IMR-90 (cell line): Measurements from ENCODE around the gene STX11. TPM values are rescaled to one million over a fixed set of nuclear protein-coding genes. Genes with fewer than 3 reads are reported as not detected.

Source experiments
- ATAC-seq: fragments of 200-7000 bp; cut with Tn5 transposase; 2 replicates; pipeline ENCODE4 v1.9.1; 2020; ENCODE audit warnings: low read depth, mild to moderate bottlenecking, moderate library complexity
- BruUV-seq: library from RNA; stranded (reverse); fragments of 400-500 nt; replicated peaks from 2 replicates; lab custom pipeline; 2021; lab: Mats Ljungman, UMichigan
- CTCF ChIA-PET: fragments of 300-600 bp; formaldehyde crosslinking; extraction: SDS; loops from one replicate; lab custom pipeline; 2021; ENCODE audit warnings: antibody characterized with exemption; lab: Yijun Ruan, JAX
- POLR2A ChIA-PET: fragments of 300-600 bp; sonication (Branson Sonifier 250); formaldehyde crosslinking; loops from one replicate; lab custom pipeline; 2022; ENCODE audit warnings: antibody characterized with exemption; ENCODE audit not compliant: unreplicated experiment; lab: Charles Lee
- DNase-seq: peaks from one replicate; pipeline ENCODE4 v3.0.0; 2013
- H2AFZ ChIP-seq: replicated peaks from 2 replicates; pipeline ENCODE3; 2013; ENCODE audit warnings: low read length, mild to moderate bottlenecking; ENCODE audit not compliant: poor library complexity
- H2AK5ac ChIP-seq: 2 replicates; pipeline ENCODE4 v1.6.1; 2013; ENCODE audit warnings: low read depth, low read length, inconsistent platforms
- H2AK9ac ChIP-seq: replicated peaks from 2 replicates; pipeline ENCODE3; 2013; ENCODE audit warnings: mild to moderate bottlenecking, low read depth, low read length, moderate library complexity; ENCODE audit not compliant: poor library complexity
- H2BK120ac ChIP-seq: 2 replicates; pipeline ENCODE4 v1.6.1; 2013; ENCODE audit warnings: low read depth, low read length, inconsistent platforms
- H2BK15ac ChIP-seq: 3 replicates; pipeline ENCODE4 v1.6.1; 2013; ENCODE audit warnings: low read depth, low read length, inconsistent platforms
- H2BK20ac ChIP-seq: 2 replicates; pipeline ENCODE4 v1.6.1; 2013; ENCODE audit warnings: low read depth, mild to moderate bottlenecking, inconsistent platforms, low read length, moderate library complexity
- H2BK5ac ChIP-seq: 2 replicates; pipeline ENCODE4 v1.6.1; 2013; ENCODE audit warnings: mild to moderate bottlenecking, low read depth, low read length, inconsistent platforms; ENCODE audit not compliant: poor library complexity, severe bottlenecking
- H3K14ac ChIP-seq: replicated peaks from 2 replicates; pipeline ENCODE4 v1.6.1; 2013; ENCODE audit warnings: low read depth, low read length, inconsistent platforms
- H3K18ac ChIP-seq: 2 replicates; pipeline ENCODE4 v1.6.1; 2013; ENCODE audit warnings: low read depth, low read length, control low read depth
- H3K23ac ChIP-seq: 2 replicates; pipeline ENCODE4 v1.6.1; 2013; ENCODE audit warnings: low read depth, low read length, inconsistent platforms
- H3K27ac ChIP-seq: 2 replicates; pipeline ENCODE4 v1.5.1; 2013; ENCODE audit warnings: mild to moderate bottlenecking, control low read depth, low read length; ENCODE audit not compliant: insufficient read depth
- H3K27me3 ChIP-seq: 2 replicates; pipeline ENCODE4 v1.6.1; 2013; ENCODE audit warnings: low read length; ENCODE audit not compliant: control insufficient read depth, insufficient read depth
- H3K36me3 ChIP-seq: 2 replicates; pipeline ENCODE4 v1.6.1; 2013; ENCODE audit warnings: low read length, mixed read lengths; ENCODE audit not compliant: control insufficient read depth, insufficient read depth
- H3K4ac ChIP-seq: 2 replicates; pipeline ENCODE4 v1.6.1; 2013; ENCODE audit warnings: low read depth, low read length, inconsistent platforms
- H3K4me1 ChIP-seq: 2 replicates; pipeline ENCODE4 v1.6.1; 2013; ENCODE audit warnings: low read length, mixed read lengths; ENCODE audit not compliant: control insufficient read depth, insufficient read depth
- H3K4me2 ChIP-seq: 2 replicates; pipeline ENCODE4 v1.6.1; 2013; ENCODE audit warnings: low read depth, mild to moderate bottlenecking, control low read depth, low read length, moderate library complexity
- H3K4me3 ChIP-seq: 2 replicates; pipeline ENCODE4 v1.5.1; 2013; ENCODE audit warnings: low read depth, mild to moderate bottlenecking, control low read depth, low read length, moderate library complexity; ENCODE audit not compliant: insufficient read depth
- H3K56ac ChIP-seq: 2 replicates; pipeline ENCODE4 v1.6.1; 2013; ENCODE audit warnings: low read length, inconsistent platforms; ENCODE audit not compliant: insufficient read depth; ENCODE audit errors: extremely low read depth
- H3K79me1 ChIP-seq, 2 experiments: 2 replicates each; pipeline ENCODE4 v1.6.1; 2013; ENCODE audit warnings: low read length in 2 of 2, inconsistent platforms in 1 of 2, low read depth in 1 of 2
- H3K9ac ChIP-seq: 2 replicates; pipeline ENCODE4 v1.6.1; 2013; ENCODE audit warnings: low read depth, low read length, control low read depth
- H3K9me1 ChIP-seq: 2 replicates; pipeline ENCODE4 v1.6.1; 2013; ENCODE audit warnings: low read length, inconsistent platforms; ENCODE audit not compliant: insufficient read depth
- H3K9me3 ChIP-seq: 2 replicates; pipeline ENCODE4 v1.6.1; 2013; ENCODE audit warnings: low read length; ENCODE audit not compliant: control insufficient read depth, insufficient read depth
- H4K20me1 ChIP-seq: 2 replicates; pipeline ENCODE4 v1.6.1; 2013; ENCODE audit warnings: low read length, inconsistent platforms; ENCODE audit not compliant: insufficient read depth
- H4K5ac ChIP-seq: 2 replicates; pipeline ENCODE4 v1.6.1; 2013; ENCODE audit warnings: mild to moderate bottlenecking, low read depth, low read length, control low read depth
- H4K8ac ChIP-seq, 2 experiments: 2 replicates each; pipeline ENCODE4 v1.6.1; 2013; ENCODE audit warnings: low read depth in 2 of 2, low read length in 2 of 2, control low read depth in 1 of 2, inconsistent platforms in 1 of 2
- H4K91ac ChIP-seq: 2 replicates; pipeline ENCODE4 v1.6.1; 2013; ENCODE audit warnings: low read depth, low read length, inconsistent platforms; ENCODE audit not compliant: insufficient read depth
- BHLHE40 ChIP-seq: fragments of 150-350 bp; IDR thresholded peaks from 2 replicates; pipeline ENCODE4 v1.6.1; 2016; ENCODE audit warnings: mild to moderate bottlenecking, low read depth, low read length
- CHD1 ChIP-seq: IDR thresholded peaks from 2 replicates; pipeline ENCODE4 v1.6.1; 2012; ENCODE audit warnings: low read depth, low read length, improper control_type of control experiment
- FOS ChIP-seq: fragments of 150-350 bp; IDR thresholded peaks from 2 replicates; pipeline ENCODE4 v1.6.1; 2016; ENCODE audit warnings: low read depth, low read length
- MAFK ChIP-seq: IDR thresholded peaks from 2 replicates; pipeline ENCODE4 v1.6.1; 2012; ENCODE audit warnings: low read depth, low read length, improper control_type of control experiment
- MAZ ChIP-seq: IDR thresholded peaks from 2 replicates; pipeline ENCODE4 v1.6.1; 2012; ENCODE audit warnings: low read depth, mild to moderate bottlenecking, low read length, improper control_type of control experiment, moderate library complexity, borderline replicate concordance
- MXI1 ChIP-seq: IDR thresholded peaks from 2 replicates; pipeline ENCODE4 v1.6.1; 2012; ENCODE audit warnings: low read depth, mild to moderate bottlenecking, low read length, moderate library complexity, borderline replicate concordance
- NFE2L2 ChIP-seq: fragments of 150-350 bp; IDR thresholded peaks from 2 replicates; pipeline ENCODE4 v1.6.1; 2016; ENCODE audit warnings: low read depth, mild to moderate bottlenecking, low read length
- POLR2A ChIP-seq: IDR thresholded peaks from 2 replicates; pipeline ENCODE4 v1.6.1; 2012; ENCODE audit warnings: mild to moderate bottlenecking, low read depth, low read length
- RAD21 ChIP-seq: IDR thresholded peaks from 2 replicates; pipeline ENCODE4 v1.6.1; 2012; ENCODE audit warnings: low read length, improper control_type of control experiment
- RCOR1 ChIP-seq: IDR thresholded peaks from 2 replicates; pipeline ENCODE4 v1.6.1; 2012; ENCODE audit warnings: mild to moderate bottlenecking, low read length, improper control_type of control experiment; ENCODE audit not compliant: insufficient replicate concordance
- RFX5 ChIP-seq: IDR thresholded peaks from 2 replicates; pipeline ENCODE4 v1.8.0; 2012; ENCODE audit warnings: low read depth, mild to moderate bottlenecking, low read length, moderate library complexity
- SMC3 ChIP-seq: fragments of 150-350 bp; IDR thresholded peaks from 2 replicates; pipeline ENCODE4 v1.6.1; 2016; ENCODE audit warnings: low read depth, mild to moderate bottlenecking, antibody characterized with exemption, low read length, moderate library complexity
- WGBS, 2 experiments: methylation state at CpG; one replicate each; pipeline versions ENCODE4 v1.1.5 to v1.1.7; 2013; ENCODE audit warnings: missing lambda C conversion rate in 2 of 2; ENCODE audit not compliant: insufficient read length in 1 of 2; ENCODE audit errors: extremely low coverage in 2 of 2; 5-methylcytosine and 5-hydroxymethylcytosine counted together
- dilution Hi-C: fragments of 300-500 bp; cut with HindIII; formaldehyde crosslinking; loops from one replicate; pipeline ENCODE4 v1.14.3; 2018; ENCODE audit warnings: low sequenced_read_pairs; ENCODE audit not compliant: unreplicated experiment
- in situ Hi-C: fragments of 300-500 bp; cut with MboI; formaldehyde crosslinking; loops from 3 replicates; pipeline ENCODE4 v1.14.3; 2019; ENCODE audit warnings: low sequenced_read_pairs, inconsistent platforms, mixed read lengths
- intact Hi-C: fragments of 100-400 bp; cut with micrococcal nuclease; formaldehyde crosslinking; loops from 2 replicates; pipeline ENCODE4 v1.10.0; 2022
- polyA plus RNA-seq, 3 experiments: library from polyadenylated mRNA; depleted of rRNA; stranded (reverse); fragments of >200 nt; gene quantifications; 2 replicates each; pipeline ENCODE4 v1.2.3, GENCODE V29; 2012; ENCODE audit warnings: low replicate concordance in 1 of 3
- total RNA-seq: library from RNA; depleted of rRNA; stranded (reverse); fragments of >200 nt; gene quantifications from 2 replicates; pipeline ENCODE4 v1.2.3, GENCODE V29; 2012
- TF ChIP-seq, protein P1 (sequence below): fragments of 150-350 bp; IDR thresholded peaks from 2 replicates; pipeline ENCODE4 v1.6.1; 2017; ENCODE audit warnings: mild to moderate bottlenecking, antibody characterized with exemption, low read length, low read depth
- TF ChIP-seq, protein P2 (sequence below): conservative IDR thresholded peaks from 2 replicates; pipeline ENCODE4 v1.5.1; 2012; ENCODE audit warnings: mild to moderate bottlenecking, low read depth, low read length, improper control_type of control experiment

Gene STX11
- total and polyA plus RNA-seq, 2 of the 4 experiments (the other 2 are of a cell fraction): 0.54 to 0.68 TPM

DNA sequence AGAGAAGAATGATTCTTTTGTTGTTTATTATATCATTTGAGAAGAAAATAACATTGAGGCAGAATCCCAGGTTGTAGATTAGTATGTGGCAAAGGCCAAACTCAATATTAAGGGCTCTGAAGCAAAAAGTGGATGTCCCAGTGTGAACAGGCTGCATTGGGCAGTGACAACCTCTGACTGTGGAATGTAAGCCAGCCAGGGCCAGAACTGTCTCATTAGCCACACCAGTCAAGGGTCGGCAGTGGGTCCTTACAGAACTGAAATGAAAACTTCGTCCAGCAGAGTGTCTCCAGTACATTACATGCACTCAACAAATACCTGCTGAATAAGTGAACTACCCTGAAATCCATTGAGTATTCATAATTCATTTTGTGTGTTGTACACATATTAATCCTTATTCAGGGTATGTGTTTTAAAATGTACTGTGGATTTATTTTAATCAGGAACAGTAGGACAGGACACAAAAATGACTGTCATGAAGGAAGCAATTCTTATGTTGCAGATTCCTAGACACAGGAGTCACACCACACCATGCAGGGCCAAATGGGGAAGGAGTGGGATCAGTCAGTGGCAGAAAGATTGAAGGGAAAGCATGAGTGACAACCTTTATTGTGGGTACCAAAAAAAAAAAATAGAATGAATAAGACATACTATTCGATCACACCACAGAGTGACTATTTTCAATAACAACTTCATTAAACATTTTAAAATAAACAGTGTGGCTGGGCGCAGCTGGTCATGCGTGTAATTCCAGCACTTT lies 69.9 kb downstream of the STX11 start:
- CTCF ChIA-PET: interaction anchor here (1.8 kb wide), 1 partner anchor 120 kb away, joined by 4 read pairs; no protein-coding TSS in a partner anchor
- dilution Hi-C loops: no loop called here
- no CpG with 5 or more reads among the region's 5 CpGs for WGBS, 2 experiments
- Histone ChIP-seq H3K27ac (no peak overlapping the region), H2BK5ac (no peak overlapping the region), H3K18ac (no peak overlapping the region), H3K4ac (no peak overlapping the region), H4K5ac (no peak overlapping the region), H4K8ac (no peak overlapping the region), H3K4me1 (peaks cover 8% of the 10 kb centered on the region), H3K23ac (no peak overlapping the region), H3K14ac (no peak overlapping the region), H3K36me3 (no peaks in the 10 kb centered on the region), H2AK5ac (no peak overlapping the region), H3K9ac (no peak overlapping the region), H2AFZ (no peak overlapping the region), H3K4me2 (no peak overlapping the region), H3K79me1 (no peaks in the 10 kb centered on the region), H2BK15ac (no peak overlapping the region), H2BK120ac (no peak overlapping the region), H2BK20ac (no peak overlapping the region), H3K9me1 (peaks cover 4% of the 10 kb centered on the region), H3K56ac (no peak overlapping the region), H4K20me1 (no peaks in the 10 kb centered on the region), H3K27me3 (no peaks in the 10 kb centered on the region; the same call in 1 of the 2 replicates), H3K9me3 (no peaks in the 10 kb centered on the region), H2AK9ac (no peak overlapping the region), H4K91ac (no peak overlapping the region), H3K4me3 (no peak overlapping the region)
- in situ Hi-C loops: no loop called here
- intact Hi-C loops: no loop called here
- POLR2A ChIA-PET: no interaction called here
- ATAC-seq (no peak), DNase-seq (no peak)
- TF ChIP-seq MAZ (no peak), MAFK (no peak), NFE2L2 (no peak), RFX5 (no peak), CHD1 (no peak), FOS (no peak), RAD21 (no peak), BHLHE40 (no peak), RCOR1 (no peak), SMC3 (no peak), POLR2A (no peak), MXI1 (no peak)
- TF ChIP-seq, protein P1, sequence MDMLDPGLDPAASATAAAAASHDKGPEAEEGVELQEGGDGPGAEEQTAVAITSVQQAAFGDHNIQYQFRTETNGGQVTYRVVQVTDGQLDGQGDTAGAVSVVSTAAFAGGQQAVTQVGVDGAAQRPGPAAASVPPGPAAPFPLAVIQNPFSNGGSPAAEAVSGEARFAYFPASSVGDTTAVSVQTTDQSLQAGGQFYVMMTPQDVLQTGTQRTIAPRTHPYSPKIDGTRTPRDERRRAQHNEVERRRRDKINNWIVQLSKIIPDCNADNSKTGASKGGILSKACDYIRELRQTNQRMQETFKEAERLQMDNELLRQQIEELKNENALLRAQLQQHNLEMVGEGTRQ: no peak
- TF ChIP-seq, protein P2, sequence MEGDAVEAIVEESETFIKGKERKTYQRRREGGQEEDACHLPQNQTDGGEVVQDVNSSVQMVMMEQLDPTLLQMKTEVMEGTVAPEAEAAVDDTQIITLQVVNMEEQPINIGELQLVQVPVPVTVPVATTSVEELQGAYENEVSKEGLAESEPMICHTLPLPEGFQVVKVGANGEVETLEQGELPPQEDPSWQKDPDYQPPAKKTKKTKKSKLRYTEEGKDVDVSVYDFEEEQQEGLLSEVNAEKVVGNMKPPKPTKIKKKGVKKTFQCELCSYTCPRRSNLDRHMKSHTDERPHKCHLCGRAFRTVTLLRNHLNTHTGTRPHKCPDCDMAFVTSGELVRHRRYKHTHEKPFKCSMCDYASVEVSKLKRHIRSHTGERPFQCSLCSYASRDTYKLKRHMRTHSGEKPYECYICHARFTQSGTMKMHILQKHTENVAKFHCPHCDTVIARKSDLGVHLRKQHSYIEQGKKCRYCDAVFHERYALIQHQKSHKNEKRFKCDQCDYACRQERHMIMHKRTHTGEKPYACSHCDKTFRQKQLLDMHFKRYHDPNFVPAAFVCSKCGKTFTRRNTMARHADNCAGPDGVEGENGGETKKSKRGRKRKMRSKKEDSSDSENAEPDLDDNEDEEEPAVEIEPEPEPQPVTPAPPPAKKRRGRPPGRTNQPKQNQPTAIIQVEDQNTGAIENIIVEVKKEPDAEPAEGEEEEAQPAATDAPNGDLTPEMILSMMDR: no peak
- no TSS peak for BruUV-seq
